H1 (cell line): Measurements from ENCODE around the gene VMP1. TPM values are rescaled to one million over a fixed set of nuclear protein-coding genes. Genes with fewer than 3 reads are reported as not detected.

Experiments
- CTCF ChIA-PET: fragments of 300-600 bp; sonication (Branson Sonifier 250); formaldehyde crosslinking; loops from one replicate; lab custom pipeline; 2021; ENCODE audit not compliant: partially characterized antibody; lab: Charles Lee
- POLR2A ChIA-PET: fragments of 300-600 bp; sonication (Branson Sonifier 250); formaldehyde crosslinking; loops from one replicate; lab custom pipeline; 2021; ENCODE audit warnings: inconsistent platforms; ENCODE audit not compliant: partially characterized antibody; lab: Charles Lee
- DNase-seq, 2 experiments: peaks; one replicate each; pipeline versions ENCODE4 v3.0.0 to v3.0.0-alpha.2; 2010 to 2022; ENCODE audit warnings: low spot score in 2 of 2, low read depth in 1 of 2, mixed read lengths in 1 of 2
- FAIRE-seq: peaks from 2 replicates; lab custom pipeline; 2011; peaks lifted over from hg19 to GRCh38; lab: Jason Lieb, UNC
- H2AFZ ChIP-seq: 2 replicates; pipeline ENCODE4 v1.8.1; 2012; ENCODE audit warnings: low read length, inconsistent platforms
- H2AK5ac ChIP-seq: 2 replicates; pipeline ENCODE4 v1.6.1; 2013; ENCODE audit warnings: low read depth, low read length
- H2BK120ac ChIP-seq: replicated peaks from 2 replicates; pipeline ENCODE3; 2013; ENCODE audit warnings: low read depth, low read length, inconsistent platforms
- H2BK12ac ChIP-seq: 2 replicates; pipeline ENCODE4 v1.6.1; 2013; ENCODE audit warnings: low read depth, low read length
- H2BK15ac ChIP-seq: 2 replicates; pipeline ENCODE4 v1.6.1; 2013; ENCODE audit warnings: low read length
- H2BK20ac ChIP-seq: 2 replicates; pipeline ENCODE4 v1.6.1; 2013; ENCODE audit warnings: low read length
- H2BK5ac ChIP-seq: 2 replicates; pipeline ENCODE4 v1.6.1; 2013; ENCODE audit warnings: low read depth, low read length
- H3K14ac ChIP-seq: 2 replicates; pipeline ENCODE4 v1.6.1; 2013; ENCODE audit warnings: inconsistent platforms; ENCODE audit not compliant: insufficient read length
- H3K18ac ChIP-seq: 2 replicates; pipeline ENCODE4 v1.6.1; 2013; ENCODE audit warnings: low read length; ENCODE audit errors: extremely low read depth
- H3K23ac ChIP-seq: 2 replicates; pipeline ENCODE4 v1.6.1; 2013; ENCODE audit warnings: inconsistent platforms; ENCODE audit not compliant: insufficient read length
- H3K23me2 ChIP-seq: 2 replicates; pipeline ENCODE4 v1.6.1; 2013; ENCODE audit warnings: low read depth, low read length
- H3K27ac ChIP-seq: 2 replicates; pipeline ENCODE4 v1.6.1; 2011; ENCODE audit warnings: low read depth, low read length, inconsistent platforms
- H3K27me3 ChIP-seq, 4 experiments: replicated peaks in 1 of 4; 1 replicate in 1 of 4; 2 replicates in 3 of 4; pipeline versions ENCODE4 v1.6.1 to v1.8.1; 2011 to 2013; ENCODE audit warnings: low read length in 3 of 4, mild to moderate bottlenecking in 3 of 4, inconsistent platforms in 2 of 4, mixed read lengths in 2 of 4, moderate library complexity in 1 of 4; ENCODE audit not compliant: control insufficient read depth in 3 of 4, insufficient read depth in 3 of 4; ENCODE audit errors: extremely low read depth in 1 of 4
- H3K36me3 ChIP-seq, 4 experiments: 2 replicates each; pipeline versions ENCODE4 v1.6.1 to v1.8.1; 2011 to 2013; ENCODE audit warnings: mild to moderate bottlenecking in 4 of 4, low read length in 3 of 4, moderate library complexity in 2 of 4, control low read depth in 1 of 4, inconsistent platforms in 1 of 4; ENCODE audit not compliant: insufficient read depth in 4 of 4, control insufficient read depth in 2 of 4
- H3K4ac ChIP-seq: replicated peaks from 2 replicates; pipeline ENCODE3; 2013; ENCODE audit warnings: low read length, low read depth, mixed read lengths, inconsistent platforms; ENCODE audit not compliant: insufficient read length
- H3K4me1 ChIP-seq, 4 experiments: replicated peaks in 1 of 4; 1 replicate in 1 of 4; 2 replicates in 3 of 4; pipeline versions ENCODE4 v1.6.1 to v1.8.1; 2011 to 2013; ENCODE audit warnings: low read length in 3 of 4, inconsistent platforms in 2 of 4, mixed read lengths in 1 of 4; ENCODE audit not compliant: insufficient read depth in 4 of 4, control insufficient read depth in 3 of 4
- H3K4me2 ChIP-seq, 2 experiments: 2 replicates each; pipeline versions ENCODE4 v1.6.1 to v1.8.1; 2011 to 2013; ENCODE audit warnings: low read depth in 2 of 2, low read length in 2 of 2, control low read depth in 1 of 2, inconsistent platforms in 1 of 2, mild to moderate bottlenecking in 1 of 2; ENCODE audit not compliant: insufficient read depth in 1 of 2
- H3K4me3 ChIP-seq, 4 experiments: fragments of 200-600, 300-600 bp in 1 of 4; sonication (generic), shearing (Covaris generic), sonication (Bioruptor Twin) in 1 of 4; 2 replicates each; pipeline versions ENCODE4 v1.5.1 to v1.8.1; 2011 to 2016; ENCODE audit warnings: low read length in 4 of 4, low read depth in 3 of 4, control low read depth in 2 of 4, inconsistent platforms in 2 of 4, mild to moderate bottlenecking in 2 of 4, mixed read lengths in 1 of 4, moderate library complexity in 1 of 4; ENCODE audit not compliant: insufficient read depth in 2 of 4; ENCODE audit errors: extremely low read depth in 1 of 4
- H3K56ac ChIP-seq: replicated peaks from 2 replicates; pipeline ENCODE3; 2013; ENCODE audit warnings: low read depth, mild to moderate bottlenecking, mixed read lengths, low read length, inconsistent platforms; ENCODE audit not compliant: insufficient read length
- H3K79me1 ChIP-seq: 2 replicates; pipeline ENCODE4 v1.6.1; 2013; ENCODE audit warnings: low read depth, low read length, control low read depth
- H3K79me2 ChIP-seq, 2 experiments: 2 replicates each; pipeline versions ENCODE4 v1.6.1 to v1.8.1; 2012 to 2013; ENCODE audit warnings: low read length in 2 of 2, mild to moderate bottlenecking in 2 of 2, inconsistent platforms in 1 of 2; ENCODE audit not compliant: insufficient read depth in 2 of 2, control insufficient read depth in 1 of 2
- H3K9ac ChIP-seq, 4 experiments: replicated peaks in 1 of 4; 1 replicate in 1 of 4; 2 replicates in 3 of 4; pipeline versions ENCODE4 v1.6.1 to v1.8.1; 2011 to 2013; ENCODE audit warnings: low read depth in 3 of 4, low read length in 3 of 4, control low read depth in 2 of 4, mild to moderate bottlenecking in 2 of 4, moderate library complexity in 2 of 4, inconsistent platforms in 1 of 4; ENCODE audit errors: extremely low read depth in 1 of 4
- H3K9me3 ChIP-seq, 2 experiments: 2 replicates each; pipeline versions ENCODE4 v1.6.1 to v1.8.1; 2012 to 2013; ENCODE audit warnings: mild to moderate bottlenecking in 2 of 2, moderate library complexity in 2 of 2, control low read depth in 1 of 2, inconsistent platforms in 1 of 2, low read depth in 1 of 2, low read length in 1 of 2, mixed read lengths in 1 of 2; ENCODE audit not compliant: insufficient read depth in 2 of 2
- H4K20me1 ChIP-seq, 2 experiments: replicated peaks in 1 of 2; 2 replicates each; pipeline versions ENCODE3 to v1.8.1; 2011 to 2013; ENCODE audit warnings: inconsistent platforms in 2 of 2, low read length in 2 of 2, mild to moderate bottlenecking in 1 of 2; ENCODE audit not compliant: insufficient read depth in 2 of 2, control insufficient read depth in 1 of 2
- H4K5ac ChIP-seq: 2 replicates; pipeline ENCODE4 v1.6.1; 2013; ENCODE audit warnings: low read length, low read depth, mixed read lengths, inconsistent platforms; ENCODE audit not compliant: insufficient read length
- H4K8ac ChIP-seq: 2 replicates; pipeline ENCODE4 v1.8.0; 2013; ENCODE audit warnings: mild to moderate bottlenecking, moderate library complexity, low read length, inconsistent platforms; ENCODE audit not compliant: insufficient read depth; ENCODE audit errors: extremely low read depth
- H4K91ac ChIP-seq: replicated peaks from 2 replicates; pipeline ENCODE3; 2013; ENCODE audit warnings: low read length, mixed read lengths, inconsistent platforms; ENCODE audit not compliant: insufficient read length
- CREB1 ChIP-seq: IDR thresholded peaks from 2 replicates; pipeline ENCODE4 v1.6.1; 2012; ENCODE audit warnings: inconsistent platforms
- POLR2A ChIP-seq, 2 experiments: IDR thresholded peaks; 1 replicate in 1 of 2; 2 replicates in 1 of 2; pipeline ENCODE4 v1.6.1; 2011; ENCODE audit warnings: low read depth in 2 of 2, low read length in 2 of 2, mild to moderate bottlenecking in 2 of 2; ENCODE audit errors: control extremely low read depth in 1 of 2
- SRF ChIP-seq: IDR thresholded peaks from 2 replicates; pipeline ENCODE4 v1.6.1; 2011; ENCODE audit warnings: mild to moderate bottlenecking, low read depth, low read length, moderate library complexity
- ZNF274 ChIP-seq: IDR thresholded peaks from 2 replicates; pipeline ENCODE4 v1.7.0; 2012; ENCODE audit warnings: low read length, borderline replicate concordance; ENCODE audit errors: extremely low read depth
- WGBS, 2 experiments: shearing (Covaris generic) in 1 of 2; methylation state at CpG; one replicate each; pipeline versions ENCODE4 v1.1.6 to v1.1.7; 2013 to 2015; ENCODE audit warnings: low lambda C conversion rate in 2 of 2, mixed read lengths in 2 of 2, inconsistent platforms in 1 of 2, low coverage in 1 of 2, missing lambda C conversion rate in 1 of 2; ENCODE audit not compliant: insufficient replicate concordance in 2 of 2, insufficient coverage in 1 of 2, insufficient read length in 1 of 2; ENCODE audit errors: extremely low coverage in 1 of 2, missing lambda C conversion rate in 1 of 2; 5-methylcytosine and 5-hydroxymethylcytosine counted together
- polyA plus RNA-seq, 7 experiments: library from polyadenylated mRNA; depleted of rRNA in 3 of 7; stranded (reverse) in 5 of 7; unstranded in 2 of 7; fragments of >200 nt in 5 of 7; fragments of 200-250 nt in 2 of 7; gene quantifications; 1 replicate in 5 of 7; 2 replicates in 1 of 7; 4 replicates in 1 of 7; pipeline versions ENCODE4 v1.2.1 to v1.2.3, GENCODE V29; 2011 to 2013; ENCODE audit warnings: missing spikeins in 2 of 7, mixed read lengths in 2 of 7
- total RNA-seq: library from RNA; stranded (reverse); fragmentation: NEBNext Ultra II Directional; extraction: Animal tissue kit (Norgen Biotek cat#: 25700); gene quantifications from 2 replicates; pipeline ENCODE4 v1.2.1, GENCODE V29; 2021

The VMP1 gene
- total and polyA plus RNA-seq, 2 of the 8 experiments (the other 6 are each of a cell fraction or from before 2014, with no cell fraction given): 45.0 to 92.7 TPM

- H2BK20ac ChIP-seq: no peak overlapping the region
- ChIA-PET CTCF (no interaction called here), POLR2A (interaction anchor here (0.8 kb wide), 1 partner anchor 9 kb away, joined by 5 read pairs; the partner anchor contains the start of genes PTRH2 and VMP1)
- peaks cover 16 to 75% (median 50%) of the 10 kb centered on the region in 4 experiments for H3K36me3 ChIP-seq
- no peak overlapping the region for H3K27ac ChIP-seq
- DNase-seq: no peak
- H3K23ac ChIP-seq: no peak overlapping the region
- H2AFZ ChIP-seq: no peak overlapping the region
- no peak overlapping the region for H3K9ac ChIP-seq
- no peak overlapping the region for H3K14ac ChIP-seq
- no peak overlapping the region for H2BK12ac ChIP-seq
- H3K79me1 ChIP-seq: peaks cover 6% of the 10 kb centered on the region; the same call in 1 of the 2 replicates
- H2AK5ac ChIP-seq: no peak overlapping the region
- H3K18ac ChIP-seq: no peak overlapping the region
- no peaks in the 10 kb centered on the region for H3K27me3 ChIP-seq
- no peak overlapping the region for H4K5ac ChIP-seq
- H2BK15ac ChIP-seq: no peak overlapping the region
- H3K9me3 ChIP-seq: no peaks in the 10 kb centered on the region
- no peaks in the 10 kb centered on the region for H3K23me2 ChIP-seq
- H4K8ac ChIP-seq: no peak overlapping the region
- H3K4ac ChIP-seq: no peak overlapping the region
- H3K56ac ChIP-seq: no peak overlapping the region
- H3K79me2 ChIP-seq: peaks cover 25 to 88% of the 10 kb centered on the region in 2 experiments
- no peak overlapping the region for H3K4me3 ChIP-seq
- H3K4me2 ChIP-seq: no peak overlapping the region
- no peak overlapping the region for H4K91ac ChIP-seq
- peaks cover 0 to 3% (median 0%) of the 10 kb centered on the region in 4 experiments; a peak in 2 of 7 replicates for H3K4me1 ChIP-seq
- no peak for FAIRE-seq
- no peak overlapping the region for H2BK120ac ChIP-seq
- 91% methylated on average over 4 of the region's 4 CpGs; no CpG with 5 or more reads in 1 of the 2 experiments for WGBS, 2 experiments
- H4K20me1 ChIP-seq: peaks cover 24 to 39% of the 10 kb centered on the region in 2 experiments
- no peak overlapping the region for H2BK5ac ChIP-seq
- no peak for TF ChIP-seq ZNF274
- 0 out of 3 replicates have a peak, but pooled peaks of 1 of the 2 experiments have one; percentile 4 for TF ChIP-seq POLR2A (IDR thresholded peaks at IDR 0.05; ENCODE audit: control extremely low read depth in 1 of 2, low read depth in 2 of 2, low read length in 2 of 2)
- no peak for TF ChIP-seq CREB1
- no peak for TF ChIP-seq SRF
These were observed 9.3 kb upstream of the VMP1 start for GRCh38 chr17:59698143-59698542.
